PC-9 (cell line): ENCODE measurements around the gene ITM2B. TPM values are rescaled to one million over a fixed set of nuclear protein-coding genes. Genes with fewer than 3 reads are reported as not detected.

Experiments used
- BruUV-seq: library from RNA; stranded (reverse); fragments of 400-500 nt; replicated peaks from 2 replicates; lab custom pipeline; 2021; lab: Mats Ljungman, UMichigan
- CTCF ChIA-PET: fragments of 300-600 bp; sonication (Branson Sonifier 250); formaldehyde crosslinking; loops from one replicate; lab custom pipeline; 2022; ENCODE audit warnings: antibody characterized with exemption; lab: Charles Lee
- POLR2A ChIA-PET: fragments of 300-600 bp; sonication (Branson Sonifier 250); formaldehyde crosslinking; loops from one replicate; lab custom pipeline; 2022; ENCODE audit warnings: antibody characterized with exemption; ENCODE audit not compliant: unreplicated experiment; lab: Charles Lee
- DNase-seq, 2 experiments: peaks; one replicate each; pipeline versions ENCODE4 v3.0.0 to v3.0.0-alpha.2; 2015 to 2022; ENCODE audit warnings: mixed read lengths in 1 of 2
- H2AFZ ChIP-seq: fragments of 200-600 bp; sonication (generic); 2 replicates; pipeline ENCODE4 v1.8.1; 2017; ENCODE audit warnings: antibody characterized with exemption
- H3F3A ChIP-seq: fragments of 200-600 bp; sonication (generic); 2 replicates; pipeline ENCODE4 v1.8.1; 2017; ENCODE audit warnings: antibody characterized with exemption, mild to moderate bottlenecking, low read depth; ENCODE audit not compliant: insufficient read depth
- H3K27ac ChIP-seq: fragments of 200-600 bp; sonication (generic); 2 replicates; pipeline ENCODE4 v1.6.1; 2016; ENCODE audit warnings: mixed run types
- H3K27me3 ChIP-seq: fragments of 200-600 bp; sonication (generic); 2 replicates; pipeline ENCODE4 v1.6.1; 2016; ENCODE audit warnings: low read depth, mixed run types; ENCODE audit not compliant: insufficient read depth
- H3K36me3 ChIP-seq: fragments of 200-600 bp; sonication (generic); 2 replicates; pipeline ENCODE4 v1.6.1; 2016; ENCODE audit warnings: low read depth, mixed run types
- H3K4me1 ChIP-seq: fragments of 200-600 bp; sonication (generic); replicated peaks from 2 replicates; pipeline ENCODE4 v1.6.1; 2016; ENCODE audit warnings: mixed run types; ENCODE audit not compliant: insufficient read depth
- H3K4me2 ChIP-seq: fragments of 200-600 bp; sonication (generic); 2 replicates; pipeline ENCODE4 v1.6.1; 2017; ENCODE audit warnings: mixed run types
- H3K4me3 ChIP-seq: fragments of 200-600 bp; sonication (generic); 2 replicates; pipeline ENCODE4 v1.6.1; 2016; ENCODE audit warnings: mixed run types
- H3K79me2 ChIP-seq: fragments of 200-600 bp; sonication (generic); 2 replicates; pipeline ENCODE4 v1.6.1; 2017; ENCODE audit warnings: low read depth, mixed run types
- H3K9me2 ChIP-seq: fragments of 200-600 bp; sonication (generic); 2 replicates; pipeline ENCODE4 v1.8.1; 2017; ENCODE audit warnings: mild to moderate bottlenecking; ENCODE audit not compliant: insufficient read depth
- H3K9me3 ChIP-seq: fragments of 200-600 bp; sonication (generic); 2 replicates; pipeline ENCODE4 v1.8.1; 2016; ENCODE audit warnings: low read depth; ENCODE audit not compliant: insufficient read depth
- H4K20me1 ChIP-seq: fragments of 200-600 bp; sonication (generic); 2 replicates; pipeline ENCODE4 v1.8.1; 2017; ENCODE audit not compliant: insufficient read depth
- EZH2 ChIP-seq: fragments of 200-600 bp; sonication (generic); IDR thresholded peaks from 2 replicates; pipeline ENCODE4 v1.8.0; 2017; ENCODE audit warnings: antibody characterized with exemption, low read depth
- intact Hi-C: fragments of 100-400 bp; cut with micrococcal nuclease; formaldehyde crosslinking; loops from one replicate; pipeline ENCODE4 v1.10.0; 2022; ENCODE audit not compliant: unreplicated experiment
- total RNA-seq: library from RNA; stranded (reverse); gene quantifications from 2 replicates; pipeline ENCODE4 v1.2.3, GENCODE V29; 2021
- TF ChIP-seq, protein P1 (sequence below): fragments of 200-600 bp; sonication (generic); conservative IDR thresholded peaks from 2 replicates; pipeline ENCODE4 v1.6.1; 2017; ENCODE audit warnings: mixed run types, antibody characterized with exemption, mild to moderate bottlenecking, moderate library complexity

ITM2B gene
- total RNA-seq, 1 experiment from 2014 or later = 155 TPM

DNA sequence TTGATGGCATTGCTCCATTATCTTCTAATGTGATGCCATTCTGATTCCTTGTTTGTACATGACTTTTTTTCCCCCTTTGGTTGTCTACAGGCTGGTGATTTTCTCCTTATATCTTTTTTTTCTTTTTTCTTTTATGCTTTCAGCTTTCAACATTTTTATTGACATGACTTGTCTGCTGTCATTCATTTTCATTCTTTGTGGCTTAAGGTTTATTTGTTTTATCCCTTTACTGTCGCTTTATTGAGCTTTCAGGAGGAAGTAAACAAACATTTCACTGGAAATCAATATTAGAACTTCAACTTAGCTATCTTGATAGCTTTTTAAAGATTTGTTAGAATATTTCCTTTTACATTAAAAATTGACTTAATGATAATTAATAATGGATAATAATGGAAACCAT, 9.7 kb downstream of the ITM2B start:
- BruUV-seq = no TSS peak
- Histone ChIP-seq H3K36me3 (no peaks in the 10 kb centered on the region), H3K4me3 (no peak overlapping the region), H3K79me2 (0 out of 2 replicates have a peak, but pooled peaks cover 17% of the 10 kb centered on the region), H4K20me1 (no peaks in the 10 kb centered on the region; the same call in 1 of the 2 replicates), H3K9me3 (no peaks in the 10 kb centered on the region), H3K4me2 (no peak overlapping the region), H3K4me1 (no peaks in the 10 kb centered on the region), H3K9me2 (no peaks in the 10 kb centered on the region), H3K27ac (no peak overlapping the region), H3K27me3 (no peaks in the 10 kb centered on the region), H2AFZ (no peak overlapping the region), H3F3A (no peaks in the 10 kb centered on the region)
- POLR2A ChIA-PET = no interaction called here
- intact Hi-C loops = no loop called here
- TF ChIP-seq, protein P1, sequence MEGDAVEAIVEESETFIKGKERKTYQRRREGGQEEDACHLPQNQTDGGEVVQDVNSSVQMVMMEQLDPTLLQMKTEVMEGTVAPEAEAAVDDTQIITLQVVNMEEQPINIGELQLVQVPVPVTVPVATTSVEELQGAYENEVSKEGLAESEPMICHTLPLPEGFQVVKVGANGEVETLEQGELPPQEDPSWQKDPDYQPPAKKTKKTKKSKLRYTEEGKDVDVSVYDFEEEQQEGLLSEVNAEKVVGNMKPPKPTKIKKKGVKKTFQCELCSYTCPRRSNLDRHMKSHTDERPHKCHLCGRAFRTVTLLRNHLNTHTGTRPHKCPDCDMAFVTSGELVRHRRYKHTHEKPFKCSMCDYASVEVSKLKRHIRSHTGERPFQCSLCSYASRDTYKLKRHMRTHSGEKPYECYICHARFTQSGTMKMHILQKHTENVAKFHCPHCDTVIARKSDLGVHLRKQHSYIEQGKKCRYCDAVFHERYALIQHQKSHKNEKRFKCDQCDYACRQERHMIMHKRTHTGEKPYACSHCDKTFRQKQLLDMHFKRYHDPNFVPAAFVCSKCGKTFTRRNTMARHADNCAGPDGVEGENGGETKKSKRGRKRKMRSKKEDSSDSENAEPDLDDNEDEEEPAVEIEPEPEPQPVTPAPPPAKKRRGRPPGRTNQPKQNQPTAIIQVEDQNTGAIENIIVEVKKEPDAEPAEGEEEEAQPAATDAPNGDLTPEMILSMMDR = no peak
- no peak for TF ChIP-seq EZH2
- CTCF ChIA-PET = no interaction called here
- no peak for DNase-seq

DNA sequence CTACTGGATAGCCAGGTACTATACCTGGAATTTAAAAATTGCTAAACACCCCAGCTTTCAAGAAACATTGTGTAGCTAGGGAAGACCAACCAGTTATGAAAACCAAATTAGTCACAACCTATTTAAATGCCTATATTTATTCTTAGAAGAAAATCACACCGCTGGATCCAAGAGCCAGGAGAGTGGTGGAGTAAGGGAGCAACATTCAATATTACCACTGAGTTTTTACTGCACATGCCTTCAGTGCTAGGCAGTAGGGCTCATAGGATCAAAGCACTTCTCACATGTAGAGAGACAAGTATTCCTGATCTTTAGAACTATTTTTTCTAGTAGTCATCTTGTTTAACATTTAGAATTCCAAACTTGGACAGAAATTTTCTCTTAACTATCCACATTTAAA, 11.2 kb downstream of the ITM2B start:
- intact Hi-C loops = no loop called here
- ChIA-PET CTCF (no interaction called here), POLR2A (no interaction called here)
- no peaks in the 10 kb centered on the region for H3F3A ChIP-seq
- DNase-seq = no peak
- no peaks in the 10 kb centered on the region for H3K36me3 ChIP-seq
- no peaks in the 10 kb centered on the region for H3K9me2 ChIP-seq
- no TSS peak for BruUV-seq
- no peak overlapping the region for H3K4me3 ChIP-seq
- no peak overlapping the region for H3K27ac ChIP-seq
- H2AFZ ChIP-seq = no peak overlapping the region
- H3K4me2 ChIP-seq = no peak overlapping the region
- no peaks in the 10 kb centered on the region for H3K27me3 ChIP-seq
- no peaks in the 10 kb centered on the region for H3K4me1 ChIP-seq
- H3K79me2 ChIP-seq = peaks cover 8% of the 10 kb centered on the region; the same call in 1 of the 2 replicates
- TF ChIP-seq, protein P1 = no peak
- TF ChIP-seq EZH2 = no peak
- H4K20me1 ChIP-seq = no peaks in the 10 kb centered on the region; the same call in 1 of the 2 replicates
- no peaks in the 10 kb centered on the region for H3K9me3 ChIP-seq

DNA sequence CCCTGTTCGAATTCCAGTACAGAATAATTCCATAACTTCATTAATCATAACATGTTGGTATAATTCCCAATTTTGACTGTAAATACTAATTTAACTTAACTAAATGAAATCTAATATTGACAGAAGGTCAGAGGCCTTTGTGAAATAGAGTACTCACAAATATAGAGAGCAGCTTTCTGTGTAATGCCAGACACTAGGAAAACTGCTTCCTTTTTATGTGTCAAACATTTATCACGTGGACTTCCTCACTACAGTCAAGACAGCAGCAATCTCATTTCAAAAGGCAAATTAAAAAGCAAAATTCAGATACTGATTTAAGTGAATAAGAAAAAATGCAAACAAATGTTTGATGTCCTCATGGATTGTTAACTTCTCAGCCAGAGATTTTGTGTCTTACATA, 13.1 kb downstream of the ITM2B start:
- intact Hi-C loops = no loop called here
- CTCF ChIA-PET = no interaction called here
- H3K9me3 ChIP-seq = no peaks in the 10 kb centered on the region
- H3F3A ChIP-seq = no peaks in the 10 kb centered on the region
- no peaks in the 10 kb centered on the region for H3K4me1 ChIP-seq
- no peak overlapping the region for H3K27ac ChIP-seq
- H3K27me3 ChIP-seq = no peaks in the 10 kb centered on the region
- POLR2A ChIA-PET = no interaction called here
- TF ChIP-seq EZH2 = no peak
- TF ChIP-seq, protein P1 = no peak
- H4K20me1 ChIP-seq = peaks cover 5% of the 10 kb centered on the region; the same call in 1 of the 2 replicates
- H3K4me3 ChIP-seq = no peak overlapping the region
- H3K9me2 ChIP-seq = no peaks in the 10 kb centered on the region
- H3K4me2 ChIP-seq = no peak overlapping the region
- no peaks in the 10 kb centered on the region; the same call in 1 of the 2 replicates for H3K36me3 ChIP-seq
- no peaks in the 10 kb centered on the region; the same call in 1 of the 2 replicates for H3K79me2 ChIP-seq
- no peak for DNase-seq
- H2AFZ ChIP-seq = no peak overlapping the region
- BruUV-seq = no TSS peak
